Measurements from ENCODE around the gene LMNB1. TPM values are rescaled to one million over a fixed set of nuclear protein-coding genes. Genes with fewer than 3 reads are reported as not detected.
"Not testable (repeated sequence)": the region's sequence is repeated elsewhere in the genome, so short reads cannot be mapped to it uniquely, and the experiment has no call there.

LMNB1 gene
- total RNA-seq, 4 donors from 2014 or later, result 7.9 to 53.3 (median 16.8) TPM

GRCh38 chr5:126853541-126854307 lies 76.8 kb downstream of the LMNB1 start:
- peak; percentile 30 for TF ChIP-seq POLR2A (IDR thresholded peaks at IDR 0.05)
- not testable (repeated sequence) for H3K36me3 ChIP-seq, H3K4me3 ChIP-seq, DNase-seq, H3K9me3 ChIP-seq, H3K27me3 ChIP-seq
- WGBS, 2 donors (ENCODE audit: low coverage in 1 of 2), result 95 to 100% methylated on average over 3 to 27 of the region's 27 CpGs
- intact Hi-C loops (cut with DNase I; ENCODE audit: low total_unique reads), result loop anchor here (10.0 kb wide), 1 partner anchor 171 kb away; no protein-coding TSS in a partner anchor
- in situ Hi-C loops (cut with MboI; ENCODE audit: low pct_ligation_motif_present in 1 of 4, low pct_unique_long_range_greater_than_20kb in 1 of 4, low sequenced_read_pairs in 3 of 4), result loop anchor here in 1 of 4 donors (25.0 kb wide), 1 partner anchor 184 kb away; the partner anchor contains the start of gene MARCHF3
- Histone ChIP-seq H3K27ac (peak overlapping the region in 1 of 4 donors; percentile 17), H3K4me1 (peaks cover 0 to 17% (median 1%) of the 10 kb centered on the region in 4 donors)

GRCh38 chr5:126854526-126855110 lies 77.7 kb downstream of the LMNB1 start:
- DNase-seq, result no peak
- intact Hi-C loops (cut with DNase I; ENCODE audit: low total_unique reads) (loop anchor here (10.0 kb wide), 1 partner anchor 170 kb away; no protein-coding TSS in a partner anchor), in situ Hi-C loops (cut with MboI; ENCODE audit: low pct_ligation_motif_present in 1 of 4, low pct_unique_long_range_greater_than_20kb in 1 of 4, low sequenced_read_pairs in 3 of 4) (loop anchor here in 1 of 4 donors (25.0 kb wide), 1 partner anchor 183 kb away; the partner anchor contains the start of gene MARCHF3)
- Histone ChIP-seq H3K36me3 (no peaks in the 10 kb centered on the region), H3K27ac (no peak overlapping the region), H3K4me3 (no peak overlapping the region), H3K27me3 (no peaks in the 10 kb centered on the region), H3K9me3 (no peaks in the 10 kb centered on the region), H3K4me1 (peaks cover 0 to 17% (median 1%) of the 10 kb centered on the region in 4 donors)
- TF ChIP-seq POLR2AphosphoS5 (IDR thresholded peaks at IDR 0.05) (no peak), POLR2A (IDR thresholded peaks at IDR 0.05) (no peak), CTCF (IDR thresholded peaks at IDR 0.05) (no peak), EP300 (IDR thresholded peaks at IDR 0.05; ENCODE audit: low read depth) (no peak)
- 99% methylated on average over 23 of the region's 35 CpGs; no CpG with 5 or more reads in 1 of the 2 donors for WGBS, 2 donors (ENCODE audit: low coverage in 1 of 2)

- WGBS, 2 donors (ENCODE audit: low coverage in 1 of 2), result 67 to 87% methylated on average over 7 to 8 of the region's 8 CpGs
- Histone ChIP-seq H3K27ac (no peak overlapping the region), H3K4me1 (peaks cover 0 to 17% (median 1%) of the 10 kb centered on the region in 4 donors), H3K36me3 (no peaks in the 10 kb centered on the region), H3K27me3 (no peaks in the 10 kb centered on the region), H3K9me3 (no peaks in the 10 kb centered on the region), H3K4me3 (no peak overlapping the region)
- in situ Hi-C loops (cut with MboI; ENCODE audit: low pct_ligation_motif_present in 1 of 4, low pct_unique_long_range_greater_than_20kb in 1 of 4, low sequenced_read_pairs in 3 of 4) (loop anchor here in 1 of 4 donors (25.0 kb wide), 1 partner anchor 182 kb away; the partner anchor contains the start of gene MARCHF3), intact Hi-C loops (cut with DNase I; ENCODE audit: low total_unique reads) (loop anchor here (10.0 kb wide), 1 partner anchor 170 kb away; no protein-coding TSS in a partner anchor)
- DNase-seq, result no peak
- TF ChIP-seq CTCF (IDR thresholded peaks at IDR 0.05) (no peak), EP300 (IDR thresholded peaks at IDR 0.05; ENCODE audit: low read depth) (no peak), POLR2A (IDR thresholded peaks at IDR 0.05) (no peak), POLR2AphosphoS5 (IDR thresholded peaks at IDR 0.05) (no peak)
Measured at GRCh38 chr5:126855266-126855665, 78.3 kb downstream of the LMNB1 start.

- Histone ChIP-seq H3K27ac (peak overlapping the region in 2 of 4 donors; percentile 18 to 43), H3K9me3 (no peaks in the 10 kb centered on the region), H3K27me3 (no peaks in the 10 kb centered on the region), H3K4me3 (no peak overlapping the region), H3K4me1 (peaks cover 0 to 5% (median 1%) of the 10 kb centered on the region in 4 donors), H3K36me3 (no peaks in the 10 kb centered on the region)
- 83 to 89% methylated on average over 6 to 13 of the region's 13 CpGs for WGBS, 2 donors (ENCODE audit: low coverage in 1 of 2)
- DNase-seq, result no peak
- in situ Hi-C loops (cut with MboI; ENCODE audit: low pct_ligation_motif_present in 1 of 4, low pct_unique_long_range_greater_than_20kb in 1 of 4, low sequenced_read_pairs in 3 of 4) (loop anchor here in 1 of 4 donors (25.0 kb wide), 1 partner anchor 180 kb away; the partner anchor contains the start of gene MARCHF3), intact Hi-C loops (cut with DNase I; ENCODE audit: low total_unique reads) (loop anchor here (10.0 kb wide), 1 partner anchor 167 kb away; no protein-coding TSS in a partner anchor)
- peak in 2 of 3 donors; percentile 50 to 63 for TF ChIP-seq POLR2AphosphoS5 (IDR thresholded peaks at IDR 0.05)
- TF ChIP-seq CTCF (IDR thresholded peaks at IDR 0.05), result no peak
Measured at GRCh38 chr5:126857472-126858410, 80.8 kb downstream of the LMNB1 start.
